Measurements from ENCODE around the gene TSHZ2.

DNA sequence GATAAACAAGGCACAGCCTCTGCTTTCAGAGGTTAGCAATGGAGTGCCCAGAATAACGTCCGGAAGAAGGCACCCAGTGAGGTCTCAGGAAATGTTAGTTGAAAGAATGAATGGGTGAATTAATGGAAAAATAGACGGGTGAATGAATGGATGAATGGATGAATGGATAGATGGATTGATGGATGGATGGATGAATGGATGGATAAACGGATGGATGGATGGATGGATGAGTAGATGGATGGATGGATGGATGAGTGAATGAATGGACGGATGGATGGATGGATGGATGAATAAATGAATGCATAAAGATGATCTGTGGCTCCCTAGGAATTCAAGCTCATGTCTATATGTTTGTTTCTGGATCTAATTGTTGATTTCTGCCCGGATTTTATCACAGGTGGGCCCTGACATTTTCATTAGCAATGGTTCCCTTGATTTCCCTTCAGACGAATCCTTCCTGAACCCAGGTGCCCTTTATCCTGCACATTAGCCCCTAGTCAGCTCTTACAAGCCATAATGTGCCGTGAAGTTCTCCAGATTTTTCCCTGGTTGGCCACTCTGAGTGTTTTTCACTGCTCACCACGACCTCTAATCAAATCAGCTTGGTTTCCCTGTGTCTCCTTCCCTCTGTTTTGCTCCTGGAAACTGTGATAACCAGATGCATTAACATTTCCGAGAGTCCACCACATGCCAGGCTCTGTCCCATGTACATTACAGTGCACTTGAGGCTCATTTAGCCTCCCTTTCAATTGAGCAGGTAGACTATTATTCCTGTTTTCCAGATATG lies 22.2 kb downstream of the TSHZ2 start:
- TF ChIP-seq, protein P1, sequence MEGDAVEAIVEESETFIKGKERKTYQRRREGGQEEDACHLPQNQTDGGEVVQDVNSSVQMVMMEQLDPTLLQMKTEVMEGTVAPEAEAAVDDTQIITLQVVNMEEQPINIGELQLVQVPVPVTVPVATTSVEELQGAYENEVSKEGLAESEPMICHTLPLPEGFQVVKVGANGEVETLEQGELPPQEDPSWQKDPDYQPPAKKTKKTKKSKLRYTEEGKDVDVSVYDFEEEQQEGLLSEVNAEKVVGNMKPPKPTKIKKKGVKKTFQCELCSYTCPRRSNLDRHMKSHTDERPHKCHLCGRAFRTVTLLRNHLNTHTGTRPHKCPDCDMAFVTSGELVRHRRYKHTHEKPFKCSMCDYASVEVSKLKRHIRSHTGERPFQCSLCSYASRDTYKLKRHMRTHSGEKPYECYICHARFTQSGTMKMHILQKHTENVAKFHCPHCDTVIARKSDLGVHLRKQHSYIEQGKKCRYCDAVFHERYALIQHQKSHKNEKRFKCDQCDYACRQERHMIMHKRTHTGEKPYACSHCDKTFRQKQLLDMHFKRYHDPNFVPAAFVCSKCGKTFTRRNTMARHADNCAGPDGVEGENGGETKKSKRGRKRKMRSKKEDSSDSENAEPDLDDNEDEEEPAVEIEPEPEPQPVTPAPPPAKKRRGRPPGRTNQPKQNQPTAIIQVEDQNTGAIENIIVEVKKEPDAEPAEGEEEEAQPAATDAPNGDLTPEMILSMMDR (IDR thresholded peaks at IDR 0.05; ENCODE audit: low read length), result no peak
- TF ChIP-seq EZH2 (IDR thresholded peaks at IDR 0.05; ENCODE audit: borderline replicate concordance, low read length), result no peak

All from OCI-LY1 (cell line).